ENCODE data around the gene PRDM11.

Gene PRDM11

DNA sequence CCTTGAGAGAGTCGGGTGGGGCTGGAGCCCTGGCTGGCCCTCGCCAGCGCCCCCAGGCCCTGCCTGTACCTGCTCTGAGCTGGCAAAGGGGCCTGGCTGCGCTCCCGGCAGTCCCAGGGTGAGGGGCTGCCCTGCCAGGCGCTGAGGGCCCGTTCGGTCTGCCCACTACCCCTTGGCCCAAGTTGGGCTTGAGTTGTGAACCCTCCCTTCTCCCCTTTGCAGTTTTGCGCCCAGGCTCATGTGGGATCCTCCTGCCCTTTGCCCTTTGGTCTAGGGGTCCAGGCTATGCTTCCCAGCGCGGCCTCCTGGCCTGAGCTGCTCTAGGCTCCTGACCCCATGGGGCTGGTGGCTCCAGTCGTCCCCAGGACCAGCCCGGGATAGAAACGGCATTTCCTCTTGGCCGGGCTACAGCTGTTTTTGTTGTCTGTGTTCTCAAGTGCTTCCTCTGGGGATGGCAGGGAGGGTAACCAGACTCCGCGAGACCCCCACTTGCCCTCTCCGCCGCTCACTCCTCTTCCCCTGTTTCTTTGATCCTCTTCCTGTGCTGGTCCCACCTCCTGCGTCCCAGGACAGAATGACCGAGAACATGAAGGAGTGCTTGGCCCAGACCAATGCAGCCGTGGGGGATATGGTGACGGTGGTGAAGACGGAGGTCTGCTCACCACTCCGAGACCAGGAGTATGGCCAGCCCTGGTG is 34.9 kb downstream of the PRDM11 start:
- Mint-ChIP-seq H3K27me3 (ENCODE audit: low read depth) (peaks cover 38% of the 10 kb centered on the region), H3K27ac (no peak overlapping the region), H3K9me3 (no peaks in the 10 kb centered on the region), H3K36me3 (ENCODE audit: low read depth) (no peaks in the 10 kb centered on the region), H3K4me3 (no peak overlapping the region), H3K4me1 (ENCODE audit: low read depth) (no peaks in the 10 kb centered on the region)
- DNase-seq (ENCODE audit: low spot score) = no peak

DNA sequence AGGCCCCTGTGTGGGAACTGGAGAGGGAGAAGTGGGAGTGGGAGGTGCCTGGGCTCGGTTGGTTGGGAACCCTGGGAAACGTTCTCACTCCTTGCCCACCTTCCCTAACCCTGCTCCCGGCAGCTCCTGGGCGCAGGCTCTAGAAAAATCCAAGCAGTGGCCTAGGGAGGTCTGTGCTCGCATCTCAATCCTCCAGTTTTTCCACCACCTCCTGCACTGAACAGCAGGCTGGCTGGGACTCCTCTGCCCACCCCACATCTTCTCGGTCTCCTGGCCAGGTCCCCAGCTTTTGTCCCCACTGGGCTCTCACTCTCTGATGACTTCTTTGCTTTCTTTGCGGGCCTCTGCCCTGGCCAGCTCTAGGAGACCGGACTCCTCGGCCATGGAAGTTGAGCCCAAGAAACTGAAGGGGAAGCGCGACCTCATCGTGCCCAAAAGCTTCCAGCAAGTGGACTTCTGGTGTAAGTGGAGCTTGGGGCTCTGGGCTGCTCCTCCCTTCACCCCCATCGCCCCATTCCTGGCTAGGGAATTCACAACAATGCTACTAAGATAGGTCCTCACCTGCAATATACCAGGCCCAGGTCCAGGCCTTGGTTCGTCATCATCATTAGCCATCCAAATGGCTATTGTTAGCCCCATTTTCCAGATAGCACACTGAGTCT is 35.6 kb downstream of the PRDM11 start:
- H3K4me3 Mint-ChIP-seq = no peak overlapping the region
- H3K36me3 Mint-ChIP-seq (ENCODE audit: low read depth) = no peaks in the 10 kb centered on the region
- no peaks in the 10 kb centered on the region for H3K4me1 Mint-ChIP-seq (ENCODE audit: low read depth)
- DNase-seq (ENCODE audit: low spot score) = no peak
- no peaks in the 10 kb centered on the region for H3K9me3 Mint-ChIP-seq
- H3K27me3 Mint-ChIP-seq (ENCODE audit: low read depth) = peaks cover 38% of the 10 kb centered on the region
- H3K27ac Mint-ChIP-seq = no peak overlapping the region

GRCh38 chr11:45182902-45183301 is 36.5 kb downstream of the PRDM11 start:
- no peak for DNase-seq (ENCODE audit: low spot score)
- Mint-ChIP-seq H3K27ac (no peak overlapping the region), H3K4me1 (ENCODE audit: low read depth) (no peaks in the 10 kb centered on the region), H3K36me3 (ENCODE audit: low read depth) (no peaks in the 10 kb centered on the region), H3K9me3 (no peaks in the 10 kb centered on the region), H3K27me3 (ENCODE audit: low read depth) (peaks cover 32% of the 10 kb centered on the region), H3K4me3 (no peak overlapping the region)

DNA sequence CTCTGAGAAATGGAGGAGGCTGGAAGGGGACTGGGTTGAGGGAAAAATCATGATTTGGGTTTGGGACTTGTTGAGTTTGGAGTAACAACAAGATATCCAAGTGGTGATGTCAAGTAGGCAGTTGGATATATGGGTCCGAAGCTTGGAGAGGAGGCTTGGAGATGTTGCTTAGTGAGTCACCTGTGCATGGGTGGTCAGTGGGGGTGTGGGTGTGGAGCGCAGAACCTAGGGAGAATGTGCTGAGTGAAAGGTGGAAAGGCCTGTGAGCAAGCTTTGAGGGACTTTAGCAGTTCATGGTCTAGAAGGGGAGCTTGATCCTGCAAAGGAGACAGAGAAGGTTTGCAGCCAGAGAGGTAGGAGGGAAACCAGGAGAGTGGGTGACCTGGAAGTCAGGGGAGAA is 38.2 kb downstream of the PRDM11 start:
- no peak for DNase-seq (ENCODE audit: low spot score)
- Mint-ChIP-seq H3K27me3 (ENCODE audit: low read depth) (peaks cover 16% of the 10 kb centered on the region), H3K27ac (no peak overlapping the region), H3K4me3 (no peak overlapping the region), H3K9me3 (no peaks in the 10 kb centered on the region), H3K4me1 (ENCODE audit: low read depth) (no peaks in the 10 kb centered on the region), H3K36me3 (ENCODE audit: low read depth) (no peaks in the 10 kb centered on the region)

DNA sequence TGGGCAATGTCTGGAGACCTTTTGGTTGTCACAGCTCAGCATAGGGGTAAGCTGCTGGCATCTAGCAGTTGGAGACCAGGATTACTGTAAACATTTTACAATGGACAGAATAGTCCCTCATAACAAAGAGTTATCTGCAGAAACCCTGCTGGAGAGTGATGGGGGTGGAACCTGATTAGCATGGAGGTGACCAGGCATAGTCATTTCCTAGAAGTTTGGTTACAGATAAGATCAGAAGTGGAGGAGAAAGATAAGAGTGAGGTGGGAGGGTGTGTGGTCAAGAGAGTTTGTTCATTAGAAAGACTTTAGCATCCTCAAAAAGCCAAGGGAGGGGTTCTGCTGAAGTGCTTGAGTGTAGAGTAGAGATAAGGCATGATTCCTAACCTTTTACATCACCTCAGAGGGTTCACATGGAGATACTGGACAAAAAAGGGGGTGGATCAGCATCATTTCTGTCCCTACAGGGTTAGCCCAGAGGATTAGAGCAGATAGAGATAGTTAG is 38.8 kb downstream of the PRDM11 start:
- no peaks in the 10 kb centered on the region for H3K9me3 Mint-ChIP-seq

DNA sequence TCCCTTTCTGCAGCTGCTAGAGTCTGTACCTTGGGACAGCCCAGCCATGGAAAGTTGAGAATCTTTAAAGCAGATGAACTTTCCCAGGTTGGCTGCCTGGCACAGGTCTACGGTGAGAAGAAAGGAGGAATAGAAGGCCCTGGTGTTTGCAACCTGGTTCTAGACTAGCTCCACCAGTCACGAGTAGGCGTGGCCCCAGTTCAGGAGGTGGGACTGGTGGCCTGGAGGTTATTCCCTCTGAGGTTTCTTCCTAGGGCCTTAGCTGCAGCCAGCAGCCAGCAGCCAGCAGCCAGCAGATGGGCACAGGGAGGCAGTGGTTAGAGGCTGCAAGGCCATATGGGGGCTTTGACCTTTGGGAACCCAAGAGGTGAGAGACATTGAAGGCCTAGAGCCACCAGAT is 40.9 kb downstream of the PRDM11 start:
- Mint-ChIP-seq H3K4me3 (no peak overlapping the region), H3K27me3 (ENCODE audit: low read depth) (peaks cover under 1% of the 10 kb centered on the region), H3K9me3 (no peaks in the 10 kb centered on the region), H3K36me3 (ENCODE audit: low read depth) (no peaks in the 10 kb centered on the region), H3K4me1 (ENCODE audit: low read depth) (no peaks in the 10 kb centered on the region), H3K27ac (no peak overlapping the region)
- DNase-seq (ENCODE audit: low spot score) = no peak

More for the DNA sequence above, 38.8 kb downstream of the PRDM11 start:
- no peaks in the 10 kb centered on the region for H3K4me1 Mint-ChIP-seq (ENCODE audit: low read depth)
- no peak for DNase-seq (ENCODE audit: low spot score)
- H3K36me3 Mint-ChIP-seq (ENCODE audit: low read depth) = no peaks in the 10 kb centered on the region
- H3K27me3 Mint-ChIP-seq (ENCODE audit: low read depth) = peaks cover 11% of the 10 kb centered on the region
- no peak overlapping the region for H3K4me3 Mint-ChIP-seq
- no peak overlapping the region for H3K27ac Mint-ChIP-seq

DNA sequence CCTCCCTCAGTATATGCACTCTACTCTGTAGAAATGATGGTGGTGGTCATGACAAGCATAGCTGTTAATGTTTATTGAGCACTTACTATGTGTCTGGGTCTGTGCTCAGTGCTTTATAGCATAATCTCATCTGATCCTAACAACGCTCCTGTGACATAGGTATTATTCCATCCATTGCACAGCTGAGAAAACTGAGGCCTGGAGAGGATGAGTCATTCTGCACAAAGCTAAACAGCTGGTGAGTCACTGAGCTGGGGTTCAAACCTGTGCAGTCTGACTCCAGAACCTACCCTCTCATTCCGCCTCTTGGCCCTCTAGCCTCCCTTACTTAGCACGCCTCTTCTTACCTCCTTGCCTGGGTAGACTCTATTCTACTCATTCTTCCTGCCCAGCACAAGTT is 41.7 kb downstream of the PRDM11 start:
- no peak for DNase-seq (ENCODE audit: low spot score)
- H3K4me1 Mint-ChIP-seq (ENCODE audit: low read depth) = no peaks in the 10 kb centered on the region
- H3K9me3 Mint-ChIP-seq = no peaks in the 10 kb centered on the region
- H3K36me3 Mint-ChIP-seq (ENCODE audit: low read depth) = no peaks in the 10 kb centered on the region
- no peak overlapping the region for H3K4me3 Mint-ChIP-seq
- H3K27ac Mint-ChIP-seq = no peak overlapping the region
- H3K27me3 Mint-ChIP-seq (ENCODE audit: low read depth) = no peaks in the 10 kb centered on the region

GRCh38 chr11:45189230-45189629 is 42.8 kb downstream of the PRDM11 start:
- no peak for DNase-seq (ENCODE audit: low spot score)
- no peak overlapping the region for H3K4me3 Mint-ChIP-seq
- no peak overlapping the region for H3K27ac Mint-ChIP-seq
- no peaks in the 10 kb centered on the region for H3K9me3 Mint-ChIP-seq
- H3K36me3 Mint-ChIP-seq (ENCODE audit: low read depth) = no peaks in the 10 kb centered on the region
- no peaks in the 10 kb centered on the region for H3K4me1 Mint-ChIP-seq (ENCODE audit: low read depth)
- H3K27me3 Mint-ChIP-seq (ENCODE audit: low read depth) = no peaks in the 10 kb centered on the region

GRCh38 chr11:45193695-45194094 is 47.3 kb downstream of the PRDM11 start:
- Mint-ChIP-seq H3K4me1 (ENCODE audit: low read depth) (no peaks in the 10 kb centered on the region), H3K4me3 (no peak overlapping the region)

GRCh38 chr11:45204761-45205160 is 58.3 kb downstream of the PRDM11 start:
- no peak overlapping the region for H3K4me3 Mint-ChIP-seq
- H3K36me3 Mint-ChIP-seq (ENCODE audit: low read depth) = no peaks in the 10 kb centered on the region
- no peak overlapping the region for H3K27ac Mint-ChIP-seq
- no peaks in the 10 kb centered on the region for H3K27me3 Mint-ChIP-seq (ENCODE audit: low read depth)
- DNase-seq (ENCODE audit: low spot score) = no peak
- no peaks in the 10 kb centered on the region for H3K9me3 Mint-ChIP-seq
- H3K4me1 Mint-ChIP-seq (ENCODE audit: low read depth) = no peaks in the 10 kb centered on the region

More at GRCh38 chr11:45193695-45194094, 47.3 kb downstream of the PRDM11 start:
- Mint-ChIP-seq H3K36me3 (ENCODE audit: low read depth) (no peaks in the 10 kb centered on the region), H3K27ac (no peak overlapping the region), H3K9me3 (no peaks in the 10 kb centered on the region), H3K27me3 (ENCODE audit: low read depth) (no peaks in the 10 kb centered on the region)
- DNase-seq (ENCODE audit: low spot score) = no peak

DNA sequence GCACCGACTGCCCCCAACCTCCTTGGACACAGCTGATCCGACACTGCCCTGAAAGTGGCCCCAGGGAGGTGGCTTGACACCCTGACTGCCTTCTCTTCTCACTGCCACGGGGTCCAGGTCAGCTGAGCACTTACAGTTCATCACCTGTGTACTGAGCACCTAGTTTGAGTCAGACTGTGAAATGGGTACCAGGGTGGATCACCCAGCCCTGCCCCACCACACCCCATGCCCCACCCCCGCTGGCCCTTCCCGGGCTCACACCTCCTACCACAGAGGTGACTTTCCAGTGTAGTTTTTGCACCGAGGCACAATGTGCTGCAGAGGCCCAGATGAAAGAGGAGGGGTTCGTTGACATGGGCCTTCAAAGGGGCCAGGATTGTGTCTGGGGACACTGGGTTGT is 59.5 kb downstream of the PRDM11 start:
- H3K27ac Mint-ChIP-seq = no peak overlapping the region
- DNase-seq (ENCODE audit: low spot score) = no peak
- no peaks in the 10 kb centered on the region for H3K9me3 Mint-ChIP-seq
- H3K27me3 Mint-ChIP-seq (ENCODE audit: low read depth) = no peaks in the 10 kb centered on the region
- H3K4me3 Mint-ChIP-seq = no peak overlapping the region
- H3K36me3 Mint-ChIP-seq (ENCODE audit: low read depth) = no peaks in the 10 kb centered on the region
- H3K4me1 Mint-ChIP-seq (ENCODE audit: low read depth) = no peaks in the 10 kb centered on the region

DNA sequence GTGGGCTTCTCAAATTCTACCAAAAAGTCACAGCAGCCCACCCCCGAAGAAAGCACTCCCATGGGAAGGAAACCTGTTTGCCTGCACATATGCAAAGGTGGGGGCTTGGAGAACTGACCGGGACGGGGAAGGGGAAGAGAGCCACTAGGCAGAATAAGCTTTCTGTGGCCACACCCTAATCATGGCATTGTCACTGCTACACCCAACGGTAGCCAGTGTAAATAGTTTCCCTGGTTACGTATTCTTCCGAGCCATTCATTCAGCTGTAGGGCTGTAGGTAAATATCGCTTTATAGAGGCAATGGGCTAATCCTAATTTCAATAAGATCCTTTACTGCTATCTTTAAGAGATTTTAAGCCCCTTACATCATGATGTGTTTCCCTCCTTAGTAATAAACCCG is 61.7 kb downstream of the PRDM11 start:
- no peaks in the 10 kb centered on the region for H3K36me3 Mint-ChIP-seq (ENCODE audit: low read depth)
- no peak overlapping the region for H3K4me3 Mint-ChIP-seq
- H3K27ac Mint-ChIP-seq = no peak overlapping the region
- no peaks in the 10 kb centered on the region for H3K27me3 Mint-ChIP-seq (ENCODE audit: low read depth)
- H3K9me3 Mint-ChIP-seq = no peaks in the 10 kb centered on the region
- DNase-seq (ENCODE audit: low spot score) = no peak
- no peaks in the 10 kb centered on the region for H3K4me1 Mint-ChIP-seq (ENCODE audit: low read depth)

GRCh38 chr11:45209000-45209879 is 62.8 kb downstream of the PRDM11 start:
- no peaks in the 10 kb centered on the region for H3K9me3 Mint-ChIP-seq
- H3K27me3 Mint-ChIP-seq (ENCODE audit: low read depth) = no peaks in the 10 kb centered on the region
- H3K4me3 Mint-ChIP-seq = no peak overlapping the region
- no peak overlapping the region for H3K27ac Mint-ChIP-seq
- H3K36me3 Mint-ChIP-seq (ENCODE audit: low read depth) = no peaks in the 10 kb centered on the region
- H3K4me1 Mint-ChIP-seq (ENCODE audit: low read depth) = no peaks in the 10 kb centered on the region
- DNase-seq (ENCODE audit: low spot score) = no peak
